NCI-H2029 (cell line): ENCODE measurements around the gene EIF3D.

Experiments used
- DNase-seq: peaks from one replicate; lab custom pipeline; 2025; lab: John Stamatoyannopoulos, UW

EIF3D gene

DNA sequence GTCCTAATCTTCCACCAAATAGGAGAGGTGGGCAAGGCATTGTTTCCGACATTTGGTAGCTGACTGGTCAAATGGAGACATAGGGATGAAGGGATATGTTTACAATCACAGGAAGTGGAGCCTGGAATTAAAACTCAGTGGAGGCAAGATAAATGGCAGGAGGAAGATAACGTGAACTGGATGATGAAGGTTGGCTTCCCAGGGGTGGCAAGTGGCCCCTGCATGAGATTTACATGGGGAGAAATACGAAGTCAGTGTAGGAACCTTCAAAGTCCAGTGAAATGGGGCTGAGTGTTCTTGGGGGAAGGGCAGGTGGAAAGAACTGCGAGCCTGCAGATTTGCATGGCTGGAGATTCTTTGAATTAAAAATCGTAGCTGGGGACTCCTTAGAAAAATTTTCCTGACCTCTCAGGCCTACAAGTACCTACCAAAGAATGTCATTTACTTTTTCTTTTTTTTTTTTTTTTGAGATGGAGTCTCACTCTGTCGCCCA is 21.4 kb downstream of the EIF3D start:
- DNase-seq, result no peak

DNA sequence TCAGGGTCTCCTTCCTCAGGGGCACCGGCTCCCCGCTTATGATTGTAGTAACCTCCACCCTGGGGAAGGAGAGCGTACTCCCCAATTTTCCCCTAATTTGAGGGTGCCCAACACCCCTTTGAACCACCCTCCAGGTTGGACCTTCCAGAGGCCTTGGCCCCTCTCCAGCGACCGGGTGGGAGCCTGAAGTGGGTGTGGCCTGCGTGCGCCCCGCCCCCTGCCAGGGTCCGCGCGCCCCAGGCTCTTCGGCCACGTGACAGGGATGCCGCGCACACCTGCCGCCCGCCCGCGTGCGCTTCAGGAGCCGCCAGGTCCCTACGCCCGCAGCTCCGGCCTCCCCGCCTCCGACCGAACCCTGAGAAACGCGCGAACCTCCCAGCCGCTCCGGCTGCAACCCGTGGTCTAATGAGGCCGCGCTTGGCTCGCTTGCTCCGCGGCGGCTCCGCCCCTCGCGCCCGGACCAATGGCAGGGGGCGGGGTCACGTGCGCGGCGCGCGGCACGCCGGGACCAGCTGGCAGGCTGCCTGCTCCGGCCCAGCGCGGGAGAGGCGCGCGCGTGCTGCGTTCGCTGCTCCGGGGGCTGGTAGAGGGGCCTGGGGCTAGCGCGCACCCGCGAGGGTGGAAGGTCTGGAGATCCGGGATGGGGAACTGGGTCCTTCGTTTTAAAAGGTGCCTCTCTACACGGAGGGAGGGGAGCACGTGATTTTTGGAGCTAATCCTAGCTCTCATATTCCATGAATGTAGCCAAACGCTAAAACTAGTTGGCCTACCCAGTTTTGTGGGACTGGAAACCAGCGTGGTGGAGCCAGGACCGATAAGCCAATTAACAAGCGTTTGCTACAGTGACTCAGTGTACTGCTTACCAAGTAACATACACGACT is 22.1 kb downstream of the EIF3D start, which contains the start of gene FOXRED2:
Gene FOXRED2 (minus strand): TSS at position 404 of the 881 bp plus-strand sequence. CDS start 618 bp downstream, outside the sequence.
- DNase-seq, result peak; percentile 86

DNA sequence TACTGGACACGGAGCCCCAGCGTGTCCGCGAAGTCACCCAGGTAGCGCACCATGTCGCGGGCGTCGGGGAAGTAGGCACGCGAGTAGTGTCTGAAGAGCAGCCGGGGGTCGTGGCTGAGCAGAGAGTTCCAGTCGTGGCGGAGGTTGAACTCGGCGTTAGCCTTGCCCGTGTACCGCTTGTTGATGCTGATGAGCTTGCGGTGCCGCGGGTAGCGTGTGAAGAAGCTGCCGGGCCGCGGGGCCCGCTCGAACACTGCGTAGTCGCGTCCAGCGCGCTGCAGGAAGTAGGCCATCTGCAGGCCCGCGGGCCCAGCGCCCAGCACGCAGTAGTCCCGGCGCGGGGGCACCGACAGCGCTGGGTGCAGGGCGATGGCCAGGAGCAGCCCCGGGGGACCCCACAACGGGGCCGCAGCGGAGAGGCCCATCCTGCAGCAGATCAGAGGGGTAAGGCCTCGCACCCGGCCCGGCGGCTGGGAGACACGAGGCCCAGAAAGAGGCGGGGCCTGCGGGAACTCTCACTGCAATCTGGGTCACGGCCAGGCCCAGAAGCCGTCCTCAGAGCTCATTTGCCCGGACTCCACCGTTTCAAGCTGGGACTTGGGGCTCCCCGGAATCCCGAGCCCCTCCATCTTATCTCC is 22.8 kb downstream of the EIF3D start:
- no peak for DNase-seq

DNA sequence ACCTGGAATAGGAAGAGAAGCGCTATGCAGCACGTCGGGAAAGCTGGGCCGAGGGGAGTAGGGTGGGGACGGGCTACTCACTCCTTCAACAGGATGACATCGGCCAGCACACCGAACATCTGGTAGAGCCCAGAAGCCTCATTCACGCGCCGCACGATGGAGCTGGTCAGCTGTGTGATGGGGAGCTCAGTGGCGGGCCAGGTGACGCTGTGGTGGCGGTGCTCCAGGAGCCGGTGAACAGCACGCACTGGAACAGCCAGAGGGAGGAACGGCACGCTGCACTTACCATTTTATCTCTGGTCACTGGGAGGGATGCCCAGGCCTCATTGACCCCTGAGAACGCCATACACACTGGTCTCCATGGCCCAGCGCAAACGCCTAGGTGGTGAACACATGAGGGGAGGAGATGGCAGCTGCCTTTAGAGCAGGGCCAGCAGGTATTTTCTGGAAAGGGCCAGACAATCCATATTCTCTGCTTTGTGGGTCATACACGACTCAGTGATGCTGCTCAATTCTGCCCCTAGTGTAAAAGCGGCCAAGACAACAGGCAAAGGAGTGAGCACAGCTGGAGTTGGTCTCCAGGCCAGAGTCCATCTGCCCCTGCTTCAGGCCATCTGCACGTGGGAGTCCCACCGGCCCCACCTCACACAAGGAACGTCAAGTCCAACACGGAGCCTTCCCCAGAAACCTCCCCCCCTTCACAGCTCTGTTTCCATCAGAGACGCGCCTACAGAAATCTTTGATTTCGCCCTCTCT is 30.9 kb downstream of the EIF3D start:
- no peak for DNase-seq

DNA sequence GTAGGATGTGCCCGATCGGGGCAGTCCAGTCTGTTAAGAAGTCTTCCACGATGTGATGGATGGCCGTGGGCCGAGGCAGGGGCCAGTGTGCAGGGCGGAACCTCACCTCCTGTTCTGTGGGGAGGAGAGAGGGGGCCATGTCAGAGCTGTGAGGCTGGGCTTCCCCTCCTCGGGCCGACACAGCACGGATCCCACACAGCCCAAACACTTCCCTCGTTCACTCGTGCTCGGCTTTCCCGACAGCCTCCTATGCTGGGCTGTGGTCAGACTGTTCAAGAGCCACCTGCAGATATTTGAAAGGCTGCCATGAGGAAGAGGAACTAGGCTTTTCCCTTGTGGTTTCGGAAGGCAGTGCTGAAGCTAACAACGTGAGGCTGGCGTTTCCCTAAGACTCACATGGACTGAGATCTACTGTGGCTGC is 35.3 kb downstream of the EIF3D start:
- DNase-seq, result peak; percentile 74

DNA sequence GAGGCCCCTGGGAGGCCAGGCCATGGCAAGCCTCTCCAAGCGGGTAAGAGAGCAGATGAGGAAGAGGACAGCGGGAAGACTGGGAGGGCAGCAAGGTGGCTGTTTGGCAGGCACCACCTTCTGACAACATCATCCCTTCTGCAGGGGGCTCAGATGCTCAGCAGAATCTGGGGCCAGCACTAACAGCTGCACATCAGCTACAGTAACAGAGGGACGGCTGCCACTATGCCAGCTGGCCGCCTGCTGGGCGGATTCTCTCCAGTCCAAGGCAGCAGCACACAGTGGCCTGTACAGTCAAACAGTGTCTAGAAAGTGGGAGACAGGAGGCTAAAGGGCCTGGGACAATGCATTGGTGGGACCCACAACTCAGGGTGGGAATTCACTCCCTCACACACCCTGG is 36.9 kb downstream of the EIF3D start:
- DNase-seq, result no peak

DNA sequence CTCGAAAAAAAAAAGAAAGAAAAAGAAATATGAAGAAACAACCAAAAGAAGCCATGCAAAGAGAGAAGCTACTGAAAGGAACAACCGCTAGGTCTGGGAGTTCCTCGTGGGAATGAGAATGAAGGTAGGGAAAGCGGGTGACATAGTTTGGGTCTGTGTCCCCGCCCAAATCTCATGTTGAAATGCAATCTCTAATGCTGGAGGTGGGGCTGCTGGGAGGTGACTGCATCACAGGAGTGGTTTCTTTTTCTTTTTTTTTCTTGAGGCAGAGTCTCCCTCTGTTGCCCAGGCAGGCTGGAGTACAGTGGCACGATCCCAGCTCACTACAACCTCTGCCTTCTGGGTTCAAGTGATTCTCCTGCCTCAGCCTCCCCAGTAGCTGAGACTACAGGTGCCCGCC is 37.8 kb downstream of the EIF3D start:
- no peak for DNase-seq

DNA sequence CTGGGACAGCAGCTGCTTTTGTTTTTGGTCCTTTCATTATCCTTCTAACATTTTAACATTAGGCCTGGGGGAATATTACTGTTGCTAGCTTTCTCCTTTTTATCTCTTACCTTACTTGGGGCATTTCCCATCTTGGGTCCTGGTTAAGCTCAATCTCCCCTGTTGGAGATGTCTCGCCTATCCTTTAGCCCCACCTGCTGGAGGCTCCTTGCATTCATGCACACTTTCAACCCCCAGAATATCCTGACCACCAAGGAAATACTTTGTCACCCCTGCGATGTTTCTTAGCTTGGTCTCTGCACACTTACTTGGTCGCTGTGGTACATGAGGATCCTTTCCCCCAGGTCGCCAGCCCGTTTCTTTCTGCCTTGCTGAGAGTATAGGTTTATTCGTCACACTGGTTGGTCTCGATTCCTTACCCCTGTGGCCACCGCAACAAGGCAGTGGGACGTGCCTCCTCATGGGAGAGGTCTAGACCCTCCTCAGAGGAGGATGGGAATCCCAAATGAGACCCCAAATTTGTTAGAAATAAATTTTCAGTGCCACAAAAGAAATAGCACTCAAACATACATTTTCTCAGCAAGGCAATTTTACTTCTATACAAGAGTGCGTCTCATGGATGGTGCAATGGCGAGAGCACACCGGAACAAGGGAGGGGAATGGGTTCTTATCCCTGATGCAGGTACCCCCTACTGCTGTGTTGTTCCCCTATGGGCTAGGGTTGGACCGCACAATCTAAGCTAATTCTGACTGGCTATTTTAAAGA is 42.2 kb downstream of the EIF3D start:
- no peak for DNase-seq

DNA sequence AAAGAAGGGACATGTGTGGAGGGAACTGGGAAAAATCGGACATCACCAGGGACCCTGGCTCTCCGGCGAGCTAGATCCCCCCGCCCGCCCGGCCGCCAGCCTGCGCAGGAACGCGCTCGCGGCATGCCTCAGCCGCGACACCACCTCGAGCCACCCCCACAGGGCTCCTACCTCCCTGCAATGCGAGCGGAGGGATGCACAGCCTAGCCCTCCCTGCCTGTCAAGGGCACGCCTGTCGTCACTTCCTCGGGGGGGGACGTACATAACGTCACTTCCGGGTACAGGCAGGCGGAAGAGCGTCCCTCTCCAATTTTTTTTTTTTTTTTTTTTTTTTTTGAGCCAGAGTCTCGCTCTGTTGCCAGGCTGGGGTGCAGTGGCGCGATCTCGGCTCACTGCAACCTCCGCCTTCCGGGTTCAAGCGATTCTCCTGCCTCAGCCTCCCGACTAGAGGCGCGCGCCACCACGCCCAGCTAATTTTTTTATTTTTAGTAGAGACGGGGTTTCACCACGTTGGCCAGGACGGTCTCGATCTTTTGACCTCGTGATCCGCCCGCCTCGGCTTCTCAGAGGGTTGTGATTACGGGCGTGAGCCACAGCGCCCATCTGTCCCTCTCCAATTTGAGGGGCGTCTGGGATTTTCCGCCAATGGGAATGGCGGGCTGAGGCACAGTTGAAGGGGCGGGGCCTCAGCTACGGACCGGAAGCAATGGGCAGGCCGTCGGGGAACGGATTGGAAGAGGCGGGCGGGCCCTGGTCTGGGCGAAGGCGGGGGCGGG is 47.4 kb downstream of the EIF3D start, which contains the start of gene TXN2:
Gene TXN2 (minus strand): TSS at position 248 of the 776 bp plus-strand sequence. CDS start 803 bp downstream, outside the sequence.
- DNase-seq, result peak; percentile 94

DNA sequence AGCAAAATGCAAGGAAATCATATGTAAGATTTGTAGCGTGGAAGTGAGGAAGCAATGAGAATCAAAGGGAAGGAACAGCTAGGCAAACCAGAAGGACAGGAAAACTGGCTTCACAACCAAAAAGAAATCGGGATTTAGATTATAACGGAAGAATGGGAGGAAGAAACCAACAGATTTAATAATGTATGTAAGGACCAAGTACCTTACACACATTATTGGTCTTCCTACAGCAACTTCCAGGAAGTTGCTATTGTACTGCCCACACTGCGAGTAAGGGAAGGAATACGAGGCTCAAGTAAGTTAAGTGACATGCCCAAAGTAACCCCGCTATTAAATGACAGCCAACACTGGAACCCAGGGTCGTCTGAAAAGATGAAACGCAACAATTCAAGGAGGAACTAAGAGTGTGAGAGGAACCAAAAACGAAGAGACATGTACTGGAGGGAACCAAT is 48.0 kb downstream of the EIF3D start:
- DNase-seq, result no peak

DNA sequence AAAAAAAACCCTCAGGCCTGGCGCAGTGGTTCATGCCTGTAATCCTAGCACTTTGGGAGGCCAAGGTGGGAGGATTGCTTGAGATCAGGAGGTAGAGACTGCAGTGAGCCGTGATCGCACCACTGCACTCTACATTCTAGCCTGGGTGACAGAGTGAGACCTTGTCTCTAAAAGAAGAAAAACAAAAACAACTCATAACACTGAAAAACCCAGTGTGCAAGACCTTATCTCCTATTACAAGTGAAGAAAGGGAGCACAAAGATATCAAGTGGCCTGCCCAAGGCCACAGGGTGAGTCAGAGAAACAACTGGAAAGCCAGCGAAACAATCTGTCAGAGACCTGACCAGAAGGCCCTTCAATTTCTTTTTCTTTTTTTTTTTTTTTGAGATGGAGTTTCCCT is 50.0 kb downstream of the EIF3D start:
- DNase-seq, result no peak

DNA sequence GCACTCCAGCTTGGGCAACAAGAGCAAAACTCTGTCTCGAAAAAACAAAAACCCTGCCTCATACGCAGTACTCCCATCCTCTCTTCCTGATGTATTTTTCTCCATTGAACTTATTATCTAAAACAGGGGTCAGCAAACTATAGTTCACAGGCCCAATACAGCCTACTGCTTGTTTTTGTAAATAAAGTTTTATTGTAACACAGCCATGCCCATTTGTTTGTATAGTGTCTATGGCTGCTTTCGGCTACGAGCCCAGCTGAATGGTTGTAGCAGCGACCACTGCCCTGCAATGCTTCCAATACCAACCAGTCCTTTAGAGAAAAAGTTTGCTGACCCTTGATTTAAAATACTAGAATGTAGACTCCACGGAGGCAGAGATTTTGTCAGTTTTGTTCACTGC is 53.6 kb downstream of the EIF3D start:
- no peak for DNase-seq

DNA sequence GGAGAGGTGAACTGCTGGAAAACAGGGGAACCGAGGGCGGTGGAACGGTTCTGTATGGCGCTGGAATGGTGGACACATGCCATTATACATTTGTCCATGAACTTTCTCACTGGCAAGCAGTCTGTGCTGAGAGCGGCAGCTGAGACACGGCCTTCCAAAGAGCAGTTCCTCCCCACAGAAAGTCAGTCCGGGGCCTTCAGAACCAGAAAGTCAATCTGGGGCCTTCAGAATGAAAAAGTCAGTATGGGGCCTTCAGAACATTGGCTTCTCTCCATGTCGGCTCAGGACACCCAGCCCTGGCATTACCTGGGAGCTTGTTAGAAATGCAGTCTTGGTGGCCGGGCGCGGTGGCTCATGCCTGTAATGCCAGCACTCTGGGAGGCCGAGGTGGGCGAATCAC is 56.3 kb downstream of the EIF3D start:
- no peak for DNase-seq

DNA sequence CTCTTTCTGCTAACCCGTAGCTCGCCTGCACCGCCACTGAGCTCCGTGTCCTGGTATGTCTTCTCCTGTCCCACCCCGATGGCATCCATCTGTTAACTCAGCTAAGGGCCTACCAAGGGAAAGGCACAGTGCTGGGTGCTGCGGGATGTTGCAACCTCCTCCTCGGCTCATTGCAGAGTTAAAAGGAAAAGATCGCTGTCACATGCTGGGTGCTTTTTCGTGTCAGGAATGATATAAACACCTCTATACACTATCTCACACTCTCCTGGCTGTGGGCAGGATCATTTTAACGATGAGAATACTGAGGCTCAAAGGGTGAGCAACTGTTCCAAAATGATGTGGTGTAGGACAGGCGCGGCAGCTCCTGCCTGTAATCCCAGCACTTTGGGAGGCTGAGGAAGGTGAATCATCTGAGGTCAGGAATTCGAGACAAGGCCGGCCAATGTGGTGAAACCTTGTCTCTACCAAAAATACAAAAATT is 57.6 kb downstream of the EIF3D start:
- DNase-seq, result no peak

DNA sequence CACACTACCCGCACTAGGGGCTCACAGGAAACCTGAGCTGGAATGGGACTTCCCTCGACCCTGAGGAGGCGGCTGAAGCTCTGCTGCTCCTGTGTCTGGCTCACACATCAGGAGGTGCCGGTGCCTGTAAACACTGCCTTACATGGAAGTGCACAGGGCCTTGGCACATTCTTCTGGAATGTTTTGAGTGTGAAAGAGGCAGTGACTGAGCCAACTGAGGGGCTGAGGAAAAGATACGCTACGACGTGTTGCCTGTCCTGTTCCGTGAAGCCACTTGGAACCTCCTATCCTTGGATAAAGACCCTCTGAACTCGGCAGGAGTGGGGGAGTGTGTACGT is 58.0 kb downstream of the EIF3D start:
- no peak for DNase-seq

DNA sequence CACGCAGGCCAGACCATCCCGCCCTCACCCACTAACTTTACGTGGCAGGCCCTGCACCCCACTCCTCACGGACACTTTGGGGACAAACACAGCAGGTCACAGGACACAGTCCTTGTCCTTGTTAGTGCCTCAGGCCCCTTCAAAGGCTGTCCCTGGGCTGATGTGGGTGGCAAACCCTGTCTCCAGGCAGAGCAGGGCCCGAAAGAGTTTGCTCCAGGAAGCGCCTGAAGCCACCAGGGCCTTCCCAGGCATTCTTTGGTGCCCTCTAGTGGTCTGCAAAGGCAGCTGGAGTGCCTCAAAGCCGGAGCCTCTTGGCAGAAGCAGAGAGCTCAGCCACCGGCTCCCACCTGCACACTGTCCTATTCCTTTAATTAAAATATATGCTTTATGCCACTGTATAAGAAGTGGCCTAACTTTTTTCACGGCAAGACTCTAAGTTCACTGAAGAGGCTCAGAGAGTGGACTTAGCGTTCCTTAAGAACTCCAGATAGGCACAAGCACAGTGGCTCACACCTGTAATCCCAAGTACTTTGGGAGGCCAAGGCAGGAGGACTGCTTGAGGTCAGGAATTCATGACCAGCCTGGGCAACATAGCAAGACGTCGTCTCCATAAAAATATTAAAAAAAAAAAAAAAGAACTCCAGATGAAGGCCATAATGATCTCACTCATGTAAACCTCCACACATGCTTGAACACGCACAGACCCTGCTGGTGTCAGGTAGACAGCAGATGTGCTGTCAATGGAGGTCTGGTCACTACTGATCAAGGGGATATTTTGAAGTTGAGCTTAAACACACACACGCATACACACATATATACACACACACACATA is 58.6 kb downstream of the EIF3D start:
- DNase-seq, result peak; percentile 68

DNA sequence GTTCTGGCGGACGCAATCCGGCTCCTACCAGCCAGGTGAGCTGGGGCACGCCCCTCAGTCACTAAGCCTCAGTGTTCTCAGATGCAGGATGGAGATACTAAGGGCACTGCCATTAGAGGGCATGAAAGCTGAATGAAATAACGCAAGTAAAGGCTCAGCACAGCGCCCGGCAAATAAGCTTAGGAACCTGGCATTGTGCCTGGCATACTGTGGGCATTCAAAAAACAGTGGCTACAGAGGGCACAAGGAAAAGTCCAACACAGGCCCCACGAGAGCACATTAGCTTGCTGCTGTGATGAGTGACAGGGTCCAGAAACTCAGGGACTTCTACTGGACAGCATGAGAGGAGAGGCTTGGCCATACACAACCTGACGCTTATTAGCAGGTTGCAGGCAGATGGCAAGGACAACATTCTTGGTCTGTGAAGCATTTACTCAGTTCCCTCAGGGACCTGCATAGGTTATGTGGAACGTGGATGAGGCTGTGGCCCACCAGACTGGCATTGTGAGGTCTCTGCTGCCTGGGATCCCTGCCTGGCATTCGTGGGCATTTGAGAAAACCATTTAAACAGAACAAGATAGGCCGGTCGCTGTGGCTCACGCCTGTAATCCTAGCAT is 59.8 kb downstream of the EIF3D start:
- no peak for DNase-seq

DNA sequence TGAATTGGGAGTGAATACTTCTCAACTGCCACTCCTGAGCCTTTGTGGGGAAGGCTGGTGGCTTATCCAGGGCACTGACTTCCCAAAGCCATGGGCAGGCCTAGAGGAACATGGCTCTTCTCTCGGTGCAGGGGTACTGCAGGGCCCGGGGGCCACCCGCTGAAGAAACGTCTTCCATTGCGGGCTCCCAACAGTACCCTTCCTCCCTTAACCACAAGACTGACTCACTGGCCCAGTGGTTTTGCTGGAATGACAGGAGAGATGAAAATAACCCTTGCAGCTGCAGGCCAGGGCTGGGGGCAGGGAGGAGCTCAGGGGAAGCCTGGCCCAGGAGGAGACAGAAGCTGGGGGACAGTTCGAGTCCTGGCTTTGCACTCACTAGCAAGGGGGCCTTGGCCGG is 61.0 kb downstream of the EIF3D start:
- no peak for DNase-seq
